ENCODE measurements around the gene TMIGD2.

Gene TMIGD2

DNA sequence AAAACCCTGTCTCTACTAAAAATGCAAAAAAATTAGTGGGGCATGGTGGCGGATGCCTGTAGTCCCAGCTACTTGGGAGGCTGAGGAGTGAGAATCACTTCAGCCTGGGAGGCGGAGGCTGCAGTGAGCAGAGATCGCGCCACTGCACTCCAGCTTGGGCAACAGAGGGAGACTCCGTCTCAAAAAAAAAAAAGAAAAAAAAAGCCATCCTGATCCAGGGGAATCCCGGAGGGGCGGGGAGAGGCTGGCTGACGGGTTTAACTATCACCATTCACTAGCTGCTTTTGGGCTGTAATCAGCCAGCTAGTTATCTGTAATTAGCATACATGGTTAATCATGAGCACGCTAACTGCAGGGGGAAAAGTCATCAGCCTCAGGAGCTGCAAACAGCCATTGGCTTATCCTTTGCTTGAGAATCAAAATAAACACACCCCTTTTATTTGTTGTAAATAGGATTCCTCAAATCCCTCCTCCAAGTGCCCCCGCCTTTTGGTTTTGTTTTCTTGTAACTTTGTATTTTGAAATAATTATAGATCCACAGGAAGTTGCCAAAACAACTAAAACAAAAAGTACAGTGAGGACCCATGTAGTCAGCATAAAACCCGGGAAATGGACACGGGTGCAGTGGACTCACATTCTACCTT is 11.8 kb upstream of the TMIGD2 start:
- no peak overlapping the region for H3K27ac ChIP-seq
- TF ChIP-seq CTCF (conservative IDR thresholded peaks at IDR 0.05): no peak

DNA sequence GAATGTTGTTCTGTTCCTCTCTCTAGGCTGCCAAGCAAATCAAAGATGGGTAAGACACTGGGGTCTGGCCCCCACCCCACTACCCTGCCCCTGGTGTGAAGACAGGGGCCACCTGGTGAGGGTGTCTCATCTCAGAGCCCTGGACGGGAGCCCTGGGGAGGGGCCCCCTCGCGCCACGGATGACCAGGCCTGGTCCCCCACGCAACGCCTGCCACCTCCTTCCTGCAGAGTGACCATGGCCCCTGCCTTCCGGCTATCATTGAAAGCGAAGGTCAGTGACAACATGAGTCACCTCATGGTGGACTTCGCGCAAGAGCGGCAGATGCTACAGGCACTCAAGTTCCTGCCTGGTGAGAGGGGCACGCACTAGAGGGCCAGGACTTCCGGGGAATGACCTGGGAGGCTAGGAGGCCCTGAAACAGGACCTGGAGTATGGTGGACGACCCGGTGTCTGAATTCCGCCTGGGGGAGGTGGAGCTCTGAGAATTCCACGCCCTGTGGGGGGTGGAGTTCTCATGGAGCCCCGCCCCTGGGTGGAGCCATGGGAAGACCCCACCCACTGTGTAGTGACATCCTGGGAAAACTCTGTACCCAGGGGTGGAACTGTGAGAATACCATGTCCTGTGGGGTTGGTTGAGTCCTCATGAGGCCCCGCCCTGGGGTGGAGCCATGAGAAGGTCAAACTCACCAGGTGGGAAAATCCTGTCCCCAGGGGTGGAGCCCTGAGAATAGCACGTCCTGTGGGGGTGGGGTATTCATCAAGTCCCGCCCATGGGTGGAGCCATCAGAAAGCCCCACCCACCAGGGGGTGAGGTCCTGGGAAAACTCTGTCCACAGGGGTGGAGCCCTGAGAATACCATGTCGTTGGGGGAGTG is 8.3 kb upstream of the TMIGD2 start:
- TF ChIP-seq CTCF (conservative IDR thresholded peaks at IDR 0.05): no peak
- H3K27ac ChIP-seq: no peak overlapping the region

DNA sequence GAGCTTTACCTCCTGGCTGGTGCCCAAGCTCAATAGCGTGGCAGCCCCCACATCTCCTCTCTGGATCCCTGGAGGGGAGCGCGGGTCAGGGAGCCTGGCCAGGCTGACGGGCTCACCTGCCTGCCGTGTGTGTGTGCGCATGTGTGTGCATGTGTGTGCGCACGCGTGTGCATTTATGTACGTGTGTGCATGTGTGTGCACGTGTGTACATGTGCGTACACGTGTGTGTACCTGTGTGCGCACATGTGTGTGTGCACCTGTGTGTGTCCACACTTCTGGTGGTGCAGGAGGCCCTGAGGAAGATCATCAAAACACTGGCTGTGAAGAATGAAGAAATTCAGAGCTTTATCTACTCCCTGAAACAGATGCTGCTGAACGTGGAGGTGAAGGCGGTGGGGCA is 3.5 kb upstream of the TMIGD2 start:
- TF ChIP-seq CTCF (conservative IDR thresholded peaks at IDR 0.05): no peak
- no peak overlapping the region for H3K27ac ChIP-seq

GRCh38 chr19:4305257-4305612 is 3.0 kb upstream of the TMIGD2 start:
- no peak overlapping the region for H3K27ac ChIP-seq
- no peak for TF ChIP-seq CTCF (conservative IDR thresholded peaks at IDR 0.05)

- TF ChIP-seq CTCF (conservative IDR thresholded peaks at IDR 0.05): no peak
- H3K27ac ChIP-seq: no peak within 1 kb of the TSS; the same call in 1 of the 2 replicates
These were observed 2.5 kb upstream of the TMIGD2 start, which contains the start of gene FSD1 for GRCh38 chr19:4304538-4305256. FSD1 (plus strand) TSS chr19:4304598; CDS start chr19:4304747, 149 bp downstream.

- H3K27ac ChIP-seq: no peak overlapping the region
- no peak for TF ChIP-seq CTCF (conservative IDR thresholded peaks at IDR 0.05)
These were observed 1.8 kb upstream of the TMIGD2 start for GRCh38 chr19:4303819-4304537.
